Hepatocyte (in vitro differentiated cells): ENCODE data around the gene FOXRED2. TPM values are rescaled to one million over a fixed set of nuclear protein-coding genes. Genes with fewer than 3 reads are reported as not detected.
"Not testable (repeated sequence)": the region's sequence is repeated elsewhere in the genome, so short reads cannot be mapped to it uniquely, and the experiment has no call there.

ENCODE experiments used
- DNase-seq: peaks from one replicate; pipeline ENCODE4 v3.0.0-alpha.2; 2016; ENCODE audit warnings: low spot score
- H2AFZ ChIP-seq: fragments of 200-600 bp; sonication (generic); 2 replicates; pipeline ENCODE4 v1.6.0; 2016; ENCODE audit warnings: antibody characterized with exemption, mild to moderate bottlenecking
- H3K27ac ChIP-seq: fragments of 200-600 bp; sonication (generic); 2 replicates; pipeline ENCODE4 v1.5.1; 2016; ENCODE audit warnings: mild to moderate bottlenecking
- H3K27me3 ChIP-seq: fragments of 200-600 bp; sonication (generic); 2 replicates; pipeline ENCODE4 v1.6.1; 2016
- H3K36me3 ChIP-seq: fragments of 200-600 bp; sonication (generic); replicated peaks from 2 replicates; pipeline ENCODE4 v1.5.1; 2016; ENCODE audit warnings: low read depth; ENCODE audit not compliant: insufficient read depth
- H3K4me1 ChIP-seq: fragments of 200-600 bp; sonication (generic); 2 replicates; pipeline ENCODE4 v1.5.1; 2016; ENCODE audit warnings: mild to moderate bottlenecking, moderate library complexity; ENCODE audit not compliant: insufficient read depth
- H3K4me2 ChIP-seq: fragments of 200-600 bp; sonication (generic); 2 replicates; pipeline ENCODE4 v1.6.0; 2016
- H3K4me3 ChIP-seq: fragments of 200-600 bp; sonication (generic); 2 replicates; pipeline ENCODE4 v1.5.1; 2016; ENCODE audit warnings: mild to moderate bottlenecking
- H3K79me2 ChIP-seq: fragments of 200-600 bp; sonication (generic); 2 replicates; pipeline ENCODE4 v1.6.0; 2017; ENCODE audit warnings: mild to moderate bottlenecking
- H3K9me2 ChIP-seq: fragments of 200-600 bp; sonication (generic); replicated peaks from 2 replicates; pipeline ENCODE4 v1.6.0; 2017; ENCODE audit warnings: mild to moderate bottlenecking; ENCODE audit not compliant: insufficient read depth
- H3K9me3 ChIP-seq: fragments of 200-600 bp; sonication (generic); 2 replicates; pipeline ENCODE4 v1.5.1; 2016; ENCODE audit warnings: low read depth, mild to moderate bottlenecking
- H4K20me1 ChIP-seq: fragments of 200-600 bp; sonication (generic); 2 replicates; pipeline ENCODE4 v1.6.0; 2016; ENCODE audit warnings: mild to moderate bottlenecking; ENCODE audit not compliant: insufficient read depth, poor library complexity, severe bottlenecking
- CTCF ChIP-seq: fragments of 200-600 bp; sonication (generic); IDR thresholded peaks from 2 replicates; pipeline ENCODE4 v1.5.1; 2016; ENCODE audit warnings: antibody characterized with exemption, mild to moderate bottlenecking; ENCODE audit not compliant: poor library complexity
- EZH2 ChIP-seq: fragments of 200-600 bp; sonication (generic); IDR thresholded peaks from 2 replicates; pipeline ENCODE4 v1.6.1; 2016; ENCODE audit warnings: antibody characterized with exemption, mild to moderate bottlenecking, borderline replicate concordance
- EZH2phosphoT487 ChIP-seq: fragments of 200-600 bp; sonication (generic); IDR thresholded peaks from one replicate; pipeline ENCODE4 v1.6.1; 2018; ENCODE audit warnings: antibody characterized with exemption, mild to moderate bottlenecking, low read depth, moderate library complexity; ENCODE audit not compliant: unreplicated experiment, severe bottlenecking
- WGBS: methylation state at CpG from one replicate; pipeline ENCODE4 v1.1.6; 2016; ENCODE audit warnings: low lambda C conversion rate; ENCODE audit errors: missing lambda C conversion rate; 5-methylcytosine and 5-hydroxymethylcytosine counted together
- polyA plus RNA-seq: library from polyadenylated mRNA; unstranded; fragments of >200 nt; fragmentation: Nextera tagmentation; extraction: Ambion mirVana; gene quantifications from 2 replicates; pipeline ENCODE4 v1.2.1, GENCODE V29; 2016
- total RNA-seq: library from RNA; depleted of rRNA; stranded (reverse); fragments of >200 nt; gene quantifications from 2 replicates; pipeline ENCODE4 v1.2.3, GENCODE V29; 2014

The FOXRED2 gene
- total and polyA plus RNA-seq, 2 experiments from 2014 or later = 7.7 to 8.5 TPM

- no peak overlapping the region for H3K4me2 ChIP-seq
- H3K4me3 ChIP-seq = no peak overlapping the region
- TF ChIP-seq EZH2phosphoT487 (no peak), EZH2 (no peak), CTCF (no peak)
- no peaks in the 10 kb centered on the region for H3K27me3 ChIP-seq
- no peaks in the 10 kb centered on the region for H3K4me1 ChIP-seq
- H4K20me1 ChIP-seq = no peaks in the 10 kb centered on the region
- no peak overlapping the region for H2AFZ ChIP-seq
- no peaks in the 10 kb centered on the region for H3K36me3 ChIP-seq
- H3K9me3 ChIP-seq = no peaks in the 10 kb centered on the region
- DNase-seq = no peak
- peak overlapping the region; percentile 34 for H3K27ac ChIP-seq
- H3K9me2 ChIP-seq = no peaks in the 10 kb centered on the region
- 66% methylated on average over 7 of the region's 7 CpGs for WGBS
- H3K79me2 ChIP-seq = no peaks in the 10 kb centered on the region
Observed at GRCh38 chr22:36536717-36537116, 29.9 kb upstream of the FOXRED2 start.

GRCh38 chr22:36533320-36533719 is 26.5 kb upstream of the FOXRED2 start:
- not testable (repeated sequence) for H3K4me1 ChIP-seq, H3K36me3 ChIP-seq, H3K27me3 ChIP-seq, H3K9me3 ChIP-seq, DNase-seq, H3K4me2 ChIP-seq, H4K20me1 ChIP-seq, H3K27ac ChIP-seq, H3K9me2 ChIP-seq, H2AFZ ChIP-seq, H3K79me2 ChIP-seq, H3K4me3 ChIP-seq
- WGBS = 55% methylated on average over 4 of the region's 4 CpGs

- no peaks in the 10 kb centered on the region for H4K20me1 ChIP-seq
- H3K9me3 ChIP-seq = no peaks in the 10 kb centered on the region
- peaks cover 6% of the 10 kb centered on the region for H3K4me1 ChIP-seq
- 43% methylated on average over 2 of the region's 2 CpGs for WGBS
- no peaks in the 10 kb centered on the region for H3K36me3 ChIP-seq
- no peak overlapping the region for H3K27ac ChIP-seq
- H3K9me2 ChIP-seq = no peaks in the 10 kb centered on the region
- TF ChIP-seq EZH2phosphoT487 (no peak), EZH2 (no peak), CTCF (no peak)
- no peak overlapping the region for H3K4me3 ChIP-seq
- H3K27me3 ChIP-seq = no peaks in the 10 kb centered on the region
- H2AFZ ChIP-seq = no peak overlapping the region
- peaks cover 11% of the 10 kb centered on the region for H3K79me2 ChIP-seq
- DNase-seq = no peak
- H3K4me2 ChIP-seq = no peak overlapping the region
Observed at GRCh38 chr22:36532466-36532865, 25.6 kb upstream of the FOXRED2 start.

- peaks cover 25% of the 10 kb centered on the region for H3K79me2 ChIP-seq
- TF ChIP-seq EZH2 = no peak
- no peak for TF ChIP-seq CTCF
- TF ChIP-seq EZH2phosphoT487 = no peak
- 1% methylated on average over 82 of the region's 82 CpGs for WGBS
Observed at GRCh38 chr22:36528795-36529751, 22.2 kb upstream of the FOXRED2 start, which contains the start of gene EIF3D. EIF3D (minus strand) TSS chr22:36529166; CDS start chr22:36526121, 3,045 bp downstream.

More at GRCh38 chr22:36528795-36529751, 22.2 kb upstream of the FOXRED2 start, which contains the start of gene EIF3D:
- peak within 1 kb of the TSS; percentile 94 for H3K27ac ChIP-seq
- no peaks in the 10 kb centered on the region for H3K36me3 ChIP-seq
- no peaks in the 10 kb centered on the region for H3K9me2 ChIP-seq
- H4K20me1 ChIP-seq = peaks cover 6% of the 10 kb centered on the region
- peak within 1 kb of the TSS; percentile 59 for H2AFZ ChIP-seq
- H3K4me2 ChIP-seq = peak within 1 kb of the TSS; percentile 79
- H3K27me3 ChIP-seq = no peaks in the 10 kb centered on the region
- peaks cover 6% of the 10 kb centered on the region for H3K4me1 ChIP-seq
- H3K9me3 ChIP-seq = no peaks in the 10 kb centered on the region
- DNase-seq = peak; percentile 99
- H3K4me3 ChIP-seq = peak within 1 kb of the TSS; percentile 56
